GM21381 (cell line): ENCODE results near the gene DUSP2.

Experiments used
- ATAC-seq: cut with Tn5 transposase; IDR thresholded peaks from one replicate; pipeline ENCODE4 v1.9.1; 2021; ENCODE audit warnings: mild to moderate bottlenecking, moderate library complexity; ENCODE audit not compliant: unreplicated experiment

DUSP2 gene

GRCh38 chr2:96135171-96135570 is 10.1 kb downstream of the DUSP2 start:
- ATAC-seq = no peak

- ATAC-seq = no peak
These were observed 10.8 kb downstream of the DUSP2 start for GRCh38 chr2:96134421-96134820.

DNA sequence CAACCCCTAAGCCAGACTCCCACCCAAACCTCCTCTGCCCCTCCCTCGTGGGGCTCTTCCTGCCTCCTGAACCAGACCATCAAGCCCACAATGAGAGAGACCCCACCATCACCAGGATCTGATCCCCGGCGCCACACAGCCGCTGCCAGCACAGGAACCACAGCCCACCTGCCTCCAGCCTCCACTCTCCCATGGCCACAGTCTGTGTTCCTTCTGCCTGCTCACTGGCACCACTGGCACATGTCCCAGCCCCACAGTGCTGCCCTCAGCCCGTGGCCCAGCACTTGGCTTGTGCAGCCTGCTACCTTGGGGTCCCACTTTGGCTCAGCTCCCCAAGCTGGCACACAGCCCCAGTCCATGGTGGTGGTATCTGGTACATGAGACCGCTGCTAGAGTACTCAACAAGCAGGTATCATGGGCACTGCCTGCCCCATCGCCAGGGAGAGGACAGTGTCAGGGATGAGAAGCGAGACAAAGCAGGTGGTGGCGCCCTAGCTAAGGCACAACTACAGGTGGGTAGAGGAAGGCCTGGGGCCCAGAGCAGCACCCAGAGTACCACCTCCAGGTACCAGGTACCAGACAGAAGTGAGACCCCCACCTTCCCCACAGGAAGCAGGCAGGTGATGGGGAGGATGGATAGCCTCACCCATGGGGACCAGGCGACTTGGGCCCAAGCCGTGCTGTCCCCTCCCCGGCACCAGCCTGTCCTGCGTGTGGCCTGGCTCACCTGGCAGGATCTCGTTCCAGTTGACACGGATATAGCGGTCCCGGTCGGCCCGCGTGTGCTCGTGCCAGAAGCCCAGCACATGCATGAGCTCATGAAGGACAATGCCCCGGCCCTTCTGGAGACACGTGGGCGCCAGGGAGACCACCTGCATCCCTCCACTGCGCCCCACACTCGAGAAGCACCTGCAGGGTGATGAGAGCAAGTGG is 13.2 kb downstream of the DUSP2 start:
- no peak for ATAC-seq

GRCh38 chr2:96131152-96131812 is 14.0 kb downstream of the DUSP2 start:
- ATAC-seq = no peak

DNA sequence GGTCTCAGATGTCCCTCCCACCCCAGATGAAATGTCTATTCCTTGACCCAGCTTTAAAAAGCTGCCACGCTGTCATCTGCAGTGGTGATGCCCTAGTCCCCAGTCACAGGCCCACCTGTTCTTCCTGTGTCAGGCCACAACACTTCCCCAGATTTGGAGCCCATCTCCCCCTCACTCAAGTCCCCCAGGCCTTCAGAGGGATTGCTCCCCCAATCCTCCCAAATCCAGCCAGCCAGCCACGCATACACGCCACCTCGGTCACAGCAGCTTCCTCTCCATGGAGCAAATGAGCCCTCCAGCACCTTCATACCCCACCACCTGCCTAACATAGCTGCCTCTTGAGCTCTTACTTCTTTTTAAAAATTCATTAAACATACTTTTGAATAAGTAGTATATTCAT is 14.8 kb downstream of the DUSP2 start:
- ATAC-seq = no peak

DNA sequence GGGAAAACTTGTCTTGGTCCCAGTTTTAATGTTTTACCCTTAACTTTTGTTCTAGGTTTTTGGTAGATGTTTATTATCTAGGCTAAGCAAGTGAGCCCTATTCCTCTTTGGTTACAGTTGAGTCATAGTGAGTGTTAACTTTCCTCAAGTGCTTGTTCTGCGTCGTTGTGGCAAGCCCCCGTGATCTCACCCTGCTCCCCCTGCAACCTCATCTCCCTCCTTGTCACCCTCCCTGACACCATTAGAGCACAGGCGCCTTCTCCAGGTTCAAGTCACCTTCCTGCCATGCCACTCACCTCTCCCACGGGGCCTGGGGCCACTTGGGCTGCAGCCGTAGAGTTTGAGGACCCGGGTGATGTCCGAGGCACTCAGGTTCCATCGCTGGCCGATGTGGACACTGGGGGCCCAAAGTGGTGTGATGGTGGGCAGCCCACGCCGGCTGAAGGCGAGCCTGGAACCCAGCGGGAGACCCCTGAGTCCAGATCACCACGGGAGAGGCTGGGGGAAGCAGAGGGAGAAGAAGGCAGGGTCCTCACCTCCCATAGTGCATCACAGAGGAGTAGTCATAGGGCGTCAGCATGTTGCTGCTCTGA is 15.6 kb downstream of the DUSP2 start:
- ATAC-seq = no peak

DNA sequence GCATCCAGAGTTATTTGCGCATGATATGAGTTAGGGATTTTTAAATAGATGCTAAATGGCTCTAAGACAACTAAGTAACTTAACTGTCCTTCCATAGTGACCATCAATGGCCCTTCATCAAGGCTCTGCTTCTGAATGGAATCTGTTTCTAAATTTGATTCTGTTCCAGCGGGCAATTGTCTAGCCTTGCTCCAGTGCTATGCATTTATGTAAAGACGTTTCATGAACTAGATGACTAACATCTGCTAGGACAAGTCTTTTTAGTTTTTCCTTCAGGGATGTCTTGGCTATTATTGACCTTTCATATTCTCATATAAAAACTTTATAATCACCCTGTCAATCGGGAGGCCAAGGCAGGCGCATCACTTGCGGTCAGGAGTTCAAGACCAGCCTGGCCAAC is 16.8 kb downstream of the DUSP2 start:
- ATAC-seq = no peak

DNA sequence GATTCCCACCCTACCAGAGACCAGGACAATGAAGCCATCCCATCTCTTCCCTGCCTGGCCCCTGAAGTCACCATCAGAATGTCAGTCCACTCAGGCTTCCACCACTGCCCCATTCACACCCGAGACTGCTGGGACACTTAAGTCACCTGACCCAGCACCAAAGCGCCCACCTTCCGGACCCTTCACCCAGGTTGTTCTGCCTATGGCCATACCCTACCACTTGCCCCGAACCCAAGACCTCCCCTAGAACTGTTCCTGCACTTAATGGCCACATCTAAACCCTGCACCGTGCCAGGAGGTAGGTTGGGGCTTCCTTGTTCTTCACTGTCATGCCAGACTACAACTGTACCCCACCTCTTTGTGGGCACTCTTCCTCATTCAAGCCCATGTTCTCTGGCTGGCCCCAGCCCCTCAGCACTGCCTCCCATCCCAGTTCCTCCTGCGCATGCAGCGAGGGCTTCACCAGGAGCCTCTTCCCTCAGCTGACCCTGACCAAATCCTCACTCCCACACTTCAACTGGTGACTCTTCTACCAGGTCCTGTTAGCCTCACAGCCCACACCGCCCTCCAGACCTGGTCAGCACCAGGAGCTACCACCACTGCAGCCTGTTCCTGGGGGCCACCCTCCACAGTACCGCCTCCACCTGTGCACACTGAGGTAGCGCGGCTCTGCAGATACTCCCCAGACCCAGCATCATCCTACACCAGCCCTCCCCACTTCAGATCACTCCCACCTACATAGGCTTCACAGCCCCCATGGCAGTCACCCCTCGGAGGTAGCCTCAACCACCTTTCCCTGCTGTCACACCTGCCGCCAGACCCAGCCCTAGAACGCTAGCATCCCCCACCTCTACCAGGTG is 20.6 kb downstream of the DUSP2 start:
- ATAC-seq = no peak

DNA sequence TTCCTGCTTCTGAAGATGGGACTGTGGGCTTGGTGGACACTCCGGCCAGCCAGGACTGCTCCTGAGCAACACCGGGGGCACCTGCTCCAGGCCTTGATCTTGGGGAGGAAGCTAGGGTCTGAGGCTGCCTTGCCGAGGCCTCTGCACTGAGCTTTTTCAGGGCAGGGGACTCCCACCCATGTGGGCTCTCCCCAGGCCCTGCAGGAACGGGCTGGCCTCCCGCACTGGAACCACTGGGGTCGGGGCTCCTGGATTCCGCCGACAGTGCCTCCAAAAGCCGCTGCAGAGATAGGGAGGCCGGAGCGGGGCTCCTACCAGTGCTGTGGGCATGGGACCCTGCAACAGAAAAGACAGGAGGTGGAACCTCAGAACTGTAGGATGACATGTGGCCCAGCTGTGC is 21.3 kb downstream of the DUSP2 start:
- no peak for ATAC-seq

DNA sequence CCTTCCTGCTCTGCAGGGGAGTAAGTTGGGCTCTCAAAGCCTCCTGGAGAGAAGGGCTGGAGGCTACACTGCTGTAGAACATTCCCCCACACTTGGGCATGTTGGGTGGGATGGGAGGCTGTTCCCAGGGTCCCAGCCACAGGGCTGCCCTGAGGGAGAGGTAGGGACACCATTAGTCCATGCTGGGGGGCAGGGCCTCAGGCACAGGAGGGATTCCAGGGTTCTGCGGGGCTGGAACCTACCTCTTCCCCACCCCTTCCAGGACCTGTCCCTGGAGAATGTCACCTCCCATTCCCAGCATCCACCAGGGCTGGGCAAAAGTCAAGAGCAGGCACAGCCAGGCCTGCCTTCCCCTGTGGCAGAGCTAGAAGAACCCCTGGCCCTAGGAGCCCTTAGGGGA is 21.9 kb downstream of the DUSP2 start:
- ATAC-seq = no peak

- ATAC-seq = no peak
These were observed 22.8 kb downstream of the DUSP2 start for GRCh38 chr2:96122391-96122790.

DNA sequence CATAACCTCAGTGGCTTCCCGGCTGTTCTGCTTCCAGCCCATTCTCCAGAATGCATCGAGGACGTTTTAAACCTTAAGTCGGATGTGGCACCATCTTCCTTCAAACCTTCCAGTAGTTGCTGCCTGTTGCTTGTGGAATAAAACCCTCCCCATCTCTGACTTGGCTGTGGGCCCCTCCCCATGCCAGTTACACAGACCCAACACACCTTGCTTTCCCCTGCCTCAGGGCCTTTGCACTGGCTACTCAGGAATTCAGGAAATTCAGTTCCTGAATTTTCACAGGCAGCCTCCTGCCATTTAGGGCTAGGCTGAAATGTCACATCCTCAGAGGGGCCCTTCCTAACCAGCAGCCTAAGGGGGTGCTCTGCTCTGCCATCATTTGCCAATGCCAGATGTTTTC is 23.8 kb downstream of the DUSP2 start:
- ATAC-seq = no peak

DNA sequence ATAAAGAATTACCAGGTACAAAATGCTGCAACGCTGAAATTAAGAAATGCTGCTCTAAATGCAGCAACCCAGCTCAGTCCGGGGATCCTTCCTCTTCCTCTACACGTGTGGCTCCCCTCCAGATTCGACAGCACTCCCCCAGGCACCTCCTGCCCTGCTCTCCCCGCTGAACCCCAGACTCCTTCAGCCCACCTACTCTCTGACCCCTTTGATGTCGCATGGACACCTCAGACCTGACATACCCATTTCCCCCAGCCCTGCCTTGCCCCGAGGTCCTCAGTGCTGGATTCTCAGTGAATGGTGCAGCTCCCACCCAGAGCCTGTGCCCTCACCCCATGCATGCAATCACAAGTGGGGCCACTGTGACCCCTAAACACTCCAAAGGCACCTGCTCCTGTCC is 24.2 kb downstream of the DUSP2 start:
- ATAC-seq = no peak

DNA sequence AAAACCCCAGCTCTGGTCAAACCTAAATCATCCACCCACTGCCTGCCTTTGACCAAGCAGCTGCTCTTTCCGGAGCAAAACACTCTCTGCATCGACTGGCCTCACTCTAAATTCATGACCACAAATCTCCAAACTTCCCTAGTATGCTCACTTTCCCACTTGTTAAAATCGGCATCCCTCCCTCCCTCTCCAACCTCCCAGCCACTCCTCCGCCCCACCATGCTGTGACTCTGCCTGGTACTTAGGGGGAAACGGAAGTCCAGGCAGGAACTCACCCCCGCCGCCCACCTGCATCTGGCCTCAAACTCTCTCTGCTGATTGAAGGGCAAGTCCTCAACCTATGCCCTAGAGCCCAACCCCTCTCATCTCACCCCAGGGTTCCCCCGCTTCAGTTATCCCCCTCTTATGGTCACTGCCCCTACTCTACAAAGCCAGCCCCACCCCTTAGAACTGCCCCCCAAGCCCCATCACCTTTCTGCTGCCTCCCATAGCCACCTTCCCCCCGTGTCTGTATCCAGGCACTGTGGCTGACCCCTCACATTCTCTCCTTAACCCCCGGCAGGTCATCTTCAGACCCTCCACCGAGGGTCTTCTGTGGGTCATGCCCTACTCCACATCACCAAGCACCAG is 25.0 kb downstream of the DUSP2 start:
- ATAC-seq = no peak

- ATAC-seq = no peak
These were observed 25.9 kb downstream of the DUSP2 start for GRCh38 chr2:96119389-96119751.

- no peak for ATAC-seq
These were observed 26.4 kb downstream of the DUSP2 start for GRCh38 chr2:96118698-96119388.

DNA sequence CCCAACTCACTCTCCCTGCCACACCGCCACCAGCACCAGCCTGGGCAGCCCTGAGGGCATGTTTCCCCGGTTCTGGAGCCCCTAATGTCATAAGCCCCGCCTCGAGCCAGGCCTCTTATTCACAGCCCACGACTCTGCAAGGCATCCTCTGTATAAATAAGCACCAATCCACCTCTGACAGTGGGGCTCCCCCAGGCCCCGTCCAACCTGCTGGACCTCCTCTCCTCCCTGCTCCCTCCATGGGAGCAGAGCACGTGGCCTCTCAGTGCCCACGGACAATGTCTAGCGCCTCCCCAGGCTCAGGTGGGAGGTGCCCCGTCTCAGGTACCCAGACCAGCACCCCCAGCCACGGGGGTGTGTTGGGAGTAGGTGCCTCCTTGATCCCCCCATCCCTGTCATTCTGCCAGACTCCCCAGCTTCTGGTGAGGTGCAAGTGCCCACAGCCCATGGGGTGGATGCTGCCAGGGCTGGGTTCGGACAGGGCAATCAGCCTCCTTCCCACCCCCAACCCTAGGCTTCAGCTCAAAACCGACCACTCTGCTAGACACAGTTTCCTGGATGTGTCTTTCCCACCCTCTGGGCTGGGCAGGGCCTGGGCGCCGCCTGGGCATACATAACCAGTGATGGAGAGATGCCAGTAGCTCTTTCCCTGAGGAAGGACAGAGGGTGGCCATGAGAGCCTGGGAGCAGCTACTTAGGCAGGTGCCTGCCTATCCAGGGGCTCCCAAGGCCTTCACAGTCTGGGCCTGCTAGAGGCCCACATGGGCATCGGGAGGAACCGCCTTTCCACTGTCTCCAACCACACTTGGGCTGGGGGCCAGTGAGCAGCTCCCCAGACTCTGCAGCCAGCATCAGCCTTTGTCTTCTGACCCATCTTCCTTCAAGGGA is 27.3 kb downstream of the DUSP2 start:
- no peak for ATAC-seq

DNA sequence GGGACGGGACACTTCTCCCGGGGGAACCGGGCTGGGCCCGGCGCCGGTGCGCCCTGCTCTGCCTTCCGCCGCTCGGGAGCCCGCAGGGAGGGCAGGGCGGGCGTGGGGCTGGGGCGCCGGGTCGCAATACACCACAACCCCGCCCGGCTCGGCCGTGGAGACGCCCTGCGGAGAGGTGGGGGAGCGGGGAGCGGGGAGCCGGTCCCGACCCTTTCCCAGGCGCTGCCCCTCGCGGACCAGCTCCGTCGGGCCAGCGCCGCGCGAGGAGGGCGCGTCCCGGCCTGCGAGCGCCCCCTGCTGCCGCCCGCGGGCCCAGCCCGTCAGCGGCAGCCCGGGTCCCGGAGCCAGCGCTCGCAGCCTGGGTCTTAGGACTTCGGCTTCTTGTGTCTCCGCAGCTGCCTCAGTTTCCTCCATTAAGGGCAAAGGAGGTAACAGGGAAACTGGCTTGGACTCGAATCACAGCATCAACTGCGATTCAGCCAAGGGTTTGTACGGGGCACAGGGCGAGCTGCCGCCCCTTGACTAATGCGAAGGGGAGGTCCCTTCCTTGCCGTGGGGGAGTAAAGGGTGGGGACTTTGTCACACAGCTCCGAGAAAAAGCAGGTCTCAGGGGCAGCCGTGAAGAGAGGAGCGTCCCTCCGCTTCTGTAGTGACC is 28.2 kb downstream of the DUSP2 start:
- peak; percentile 62 for ATAC-seq
